Fibroblast of upper back skin (primary cell): ENCODE results near the gene SVIL.
"Not testable (repeated sequence)": the region's sequence is repeated elsewhere in the genome, so short reads cannot be mapped to it uniquely, and the experiment has no call there.

Experiments used
- DNase-seq: peaks from one replicate; pipeline ENCODE4 v3.0.0-alpha.2; 2013

SVIL gene

GRCh38 chr10:29600067-29600466 is 34.7 kb downstream of the SVIL start:
- peak; percentile 51 for DNase-seq

- peak; percentile 64 for DNase-seq
These were observed 35.9 kb downstream of the SVIL start for GRCh38 chr10:29598851-29599311.

GRCh38 chr10:29596826-29597225 is 37.9 kb downstream of the SVIL start:
- no peak for DNase-seq

- no peak for DNase-seq
These were observed 38.4 kb downstream of the SVIL start for GRCh38 chr10:29596356-29596755.

GRCh38 chr10:29595636-29596225 is 39.0 kb downstream of the SVIL start:
- no peak for DNase-seq

GRCh38 chr10:29595146-29595545 is 39.6 kb downstream of the SVIL start:
- DNase-seq: no peak

GRCh38 chr10:29591651-29591968 is 43.2 kb downstream of the SVIL start:
- no peak for DNase-seq

- DNase-seq: no peak
These were observed 43.7 kb downstream of the SVIL start for GRCh38 chr10:29590915-29591650.

- DNase-seq: peak; percentile 42
These were observed 45.9 kb downstream of the SVIL start for GRCh38 chr10:29588629-29589421.

- peak; percentile 63 for DNase-seq
These were observed 46.8 kb downstream of the SVIL start for GRCh38 chr10:29587750-29588628.

GRCh38 chr10:29587102-29587749 is 47.5 kb downstream of the SVIL start:
- DNase-seq: not testable (repeated sequence)

- no peak for DNase-seq
These were observed 48.3 kb downstream of the SVIL start for GRCh38 chr10:29586509-29586908.

GRCh38 chr10:29585488-29585976 is 49.2 kb downstream of the SVIL start:
- peak; percentile 24 for DNase-seq

- no peak for DNase-seq
These were observed 50.3 kb downstream of the SVIL start for GRCh38 chr10:29584436-29584835.

GRCh38 chr10:29583674-29584073 is 51.1 kb downstream of the SVIL start:
- DNase-seq: peak; percentile 22

- DNase-seq: peak; percentile 75
These were observed 52.0 kb downstream of the SVIL start for GRCh38 chr10:29582769-29583168.

- DNase-seq: no peak
These were observed 55.3 kb downstream of the SVIL start for GRCh38 chr10:29579455-29579970.

GRCh38 chr10:29578457-29578856 is 56.3 kb downstream of the SVIL start:
- no peak for DNase-seq

GRCh38 chr10:29576681-29577080 is 58.1 kb downstream of the SVIL start:
- DNase-seq: no peak

- DNase-seq: no peak
These were observed 59.7 kb downstream of the SVIL start for GRCh38 chr10:29575098-29575455.

GRCh38 chr10:29574212-29575097 is 60.3 kb downstream of the SVIL start:
- not testable (repeated sequence) for DNase-seq
